Heart right ventricle (tissue), 16 donors: Measurements from ENCODE around the gene CSTF2T. TPM values are rescaled to one million over a fixed set of nuclear protein-coding genes. Genes with fewer than 3 reads are reported as not detected.
A peak's percentile ranks its signal among the peaks of the same experiment; 100 is the strongest.

Source experiments
- ATAC-seq, 8 donors: fragments of 200-7000 bp; cut with Tn5 transposase; one replicate each; pipeline ENCODE4 v1.9.1; 2020; ENCODE audit warnings: mild to moderate bottlenecking in 8 of 8, moderate library complexity in 8 of 8, moderate number of reproducible peaks in 1 of 8
- DNase-seq, 2 donors: peaks; one replicate each; pipeline ENCODE4 v3.0.0-alpha.2; 2020
- H3K27ac ChIP-seq, 10 donors: fragments of 200-600 bp; sonication (generic) in 2 of 10; one replicate each; pipeline versions ENCODE4 v1.5.0 to v1.8.0; 2020 to 2022; ENCODE audit warnings: mild to moderate bottlenecking in 3 of 10
- H3K27me3 ChIP-seq, 7 donors: fragments of 200-600 bp; one replicate each; pipeline ENCODE4 v1.8.0; 2021 to 2022; ENCODE audit warnings: mild to moderate bottlenecking in 2 of 7
- H3K36me3 ChIP-seq, 9 donors: fragments of 200-600 bp; sonication (generic) in 1 of 9; one replicate each; pipeline versions ENCODE4 v1.5.0 to v1.8.0; 2020 to 2022; ENCODE audit warnings: mild to moderate bottlenecking in 2 of 9
- H3K4me1 ChIP-seq, 9 donors: fragments of 200-600 bp; sonication (generic) in 1 of 9; one replicate each; pipeline versions ENCODE4 v1.5.0 to v1.8.0; 2020 to 2022; ENCODE audit warnings: mild to moderate bottlenecking in 4 of 9
- H3K4me3 ChIP-seq, 10 donors: fragments of 200-600 bp; sonication (generic) in 2 of 10; one replicate each; pipeline versions ENCODE4 v1.5.0 to v1.8.0; 2020 to 2022; ENCODE audit warnings: mild to moderate bottlenecking in 7 of 10, moderate library complexity in 2 of 10
- H3K9me3 ChIP-seq, 11 donors: fragments of 200-600 bp in 10 of 11; sonication (generic) in 2 of 11; one replicate each; pipeline versions ENCODE4 v1.5.0 to v1.8.0; 2013 to 2022; ENCODE audit warnings: mild to moderate bottlenecking in 2 of 11, control low read depth in 1 of 11, moderate library complexity in 1 of 11
- WGBS, 2 donors: extraction: QIAGEN DNeasy Blood & Tissue Kit; methylation state at CpG; one replicate each; pipeline ENCODE4 v1.1.7; 2013; ENCODE audit warnings: inconsistent platforms in 1 of 2; 5-methylcytosine and 5-hydroxymethylcytosine counted together
- intact Hi-C, 10 donors: fragments of 100-400 bp; cut with DNase I; formaldehyde crosslinking; loops; one replicate each; pipeline versions ENCODE4 v1.11.1 to v1.14.2; 2022
- polyA plus RNA-seq, 2 donors: library from polyadenylated mRNA; stranded (reverse); fragments of 200-250 nt; gene quantifications; one replicate each; pipeline ENCODE4 v1.2.3, GENCODE V29; 2013
- total RNA-seq, 10 donors: library from RNA; stranded (reverse); fragmentation: NEBNext Ultra II Directional in 3 of 10; extraction: Animal tissue kit (Norgen Biotek cat#: 25700) in 3 of 10; gene quantifications; one replicate each; pipeline versions ENCODE4 v1.2.1 to v1.2.4, GENCODE V29; 2021 to 2023
- TF ChIP-seq, protein P1 (sequence below), 9 donors: fragments of 200-600 bp; sonication (generic) in 2 of 9; IDR thresholded peaks; one replicate each; pipeline versions ENCODE4 v1.5.0 to v1.8.0; 2021 to 2022; ENCODE audit warnings: antibody characterized with exemption in 9 of 9, mild to moderate bottlenecking in 5 of 9, moderate library complexity in 1 of 9
- donor health status: Arrhythmogenic right ventricular cardiomyopathy.
- donor health status: ischemic (EF 13 %, LVEDD 7.1; RV severe dilation, severe dysfunction).
- donor health status: healthy with polysubstance abuse.
- donor health status: DM: no; HTN: yes; CAD: no.
- donor health status: DM: no; HTN: no; CAD: no.
- donor health status: ischemic (EF 25% LVEDD 6.9; RV normal size, moderate dysfunction).
- donor health status: ischemic (EF 25% LVEDD 5.7; RV mildly dilated, moderate dysfunction).
- donor health status: healthy.
- donor health status: DM: yes; HTN: yes; CAD: no.
- donor health status: Ischemic cardiomyopathy.
- donor health status: ischemic (EF 35%, LVEDD 5.7; RV mildly dilated, moderate dysfunction).
- donor health status: nonischemic (EF 11% LVEDD 7.7; RV severe dilation, severe dysfunction).
- donor health status: DM: yes; HTN: yes; CAD: no.
- donor health status: PGD.
- donor health status: ischemic (EF 29% LVEDD 5.4; RV normal size, mild dysfunction).
- donor health status: nonischemic (EF 23%, LVEDD 6.1; RV moderate dilation, normal function).

The CSTF2T gene
- total and polyA plus RNA-seq, 12 donors, result 9.4 to 31.6 (median 22.9) TPM

DNA sequence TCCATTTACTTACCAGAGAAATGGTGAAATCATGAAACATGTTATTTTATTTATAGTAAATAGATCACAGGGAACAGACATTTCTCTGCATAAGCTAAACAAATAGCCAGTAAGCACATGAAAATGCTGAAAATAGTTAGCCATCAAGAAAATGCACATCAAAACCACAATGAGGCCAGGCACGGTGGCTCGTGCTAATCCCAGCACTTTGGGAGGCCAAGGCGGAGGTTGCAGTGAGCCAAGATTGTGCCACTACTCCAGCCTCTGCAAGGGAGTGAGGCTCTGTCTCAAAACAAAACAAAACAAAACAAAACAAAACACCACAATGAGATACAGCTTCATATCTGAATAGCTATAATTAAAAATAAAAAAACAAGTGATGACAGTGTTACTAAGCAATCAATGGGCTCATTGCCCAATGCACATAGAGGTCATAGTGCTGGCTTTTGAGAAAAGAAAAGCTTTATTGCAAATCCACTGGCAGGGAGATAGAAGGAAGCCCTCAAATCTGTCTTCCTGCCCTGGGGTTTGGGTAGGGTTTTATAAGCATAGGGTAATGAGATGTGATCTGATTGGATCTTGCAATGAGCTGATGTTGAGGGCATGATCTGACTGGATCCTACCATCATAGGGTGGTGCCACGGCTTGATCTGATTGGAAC lies 16.2 kb downstream of the CSTF2T start:
- peak overlapping the region in 4 of 10 donors; percentile 26 to 42 (median 38) for H3K27ac ChIP-seq

DNA sequence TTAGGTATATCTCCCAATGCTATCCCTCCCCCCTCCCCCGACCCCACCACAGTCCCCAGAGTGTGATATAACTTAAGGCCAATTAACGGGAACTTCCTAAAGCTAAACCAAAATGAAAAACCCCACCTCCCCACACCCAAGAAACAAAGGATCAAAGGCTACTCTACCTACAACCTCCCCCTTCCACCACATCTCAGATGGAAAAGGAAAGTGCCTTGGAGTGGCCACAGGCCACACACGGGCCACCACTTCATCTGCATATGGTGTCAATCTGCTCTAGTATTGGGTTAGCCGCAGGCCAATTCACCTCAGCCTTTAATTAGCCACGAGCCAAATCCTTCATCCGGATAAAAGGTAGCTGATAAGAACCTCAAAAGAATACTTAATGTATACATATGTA lies 19.6 kb downstream of the CSTF2T start:
- DNase-seq (no peak), ATAC-seq (no peak)
- Histone ChIP-seq H3K4me3 (no peak overlapping the region), H3K9me3 (no peaks in the 10 kb centered on the region), H3K27me3 (no peaks in the 10 kb centered on the region), H3K27ac (no peak overlapping the region), H3K4me1 (peaks cover 0 to 27% (median 12%) of the 10 kb centered on the region in 9 donors), H3K36me3 (no peaks in the 10 kb centered on the region)
- TF ChIP-seq, protein P1, sequence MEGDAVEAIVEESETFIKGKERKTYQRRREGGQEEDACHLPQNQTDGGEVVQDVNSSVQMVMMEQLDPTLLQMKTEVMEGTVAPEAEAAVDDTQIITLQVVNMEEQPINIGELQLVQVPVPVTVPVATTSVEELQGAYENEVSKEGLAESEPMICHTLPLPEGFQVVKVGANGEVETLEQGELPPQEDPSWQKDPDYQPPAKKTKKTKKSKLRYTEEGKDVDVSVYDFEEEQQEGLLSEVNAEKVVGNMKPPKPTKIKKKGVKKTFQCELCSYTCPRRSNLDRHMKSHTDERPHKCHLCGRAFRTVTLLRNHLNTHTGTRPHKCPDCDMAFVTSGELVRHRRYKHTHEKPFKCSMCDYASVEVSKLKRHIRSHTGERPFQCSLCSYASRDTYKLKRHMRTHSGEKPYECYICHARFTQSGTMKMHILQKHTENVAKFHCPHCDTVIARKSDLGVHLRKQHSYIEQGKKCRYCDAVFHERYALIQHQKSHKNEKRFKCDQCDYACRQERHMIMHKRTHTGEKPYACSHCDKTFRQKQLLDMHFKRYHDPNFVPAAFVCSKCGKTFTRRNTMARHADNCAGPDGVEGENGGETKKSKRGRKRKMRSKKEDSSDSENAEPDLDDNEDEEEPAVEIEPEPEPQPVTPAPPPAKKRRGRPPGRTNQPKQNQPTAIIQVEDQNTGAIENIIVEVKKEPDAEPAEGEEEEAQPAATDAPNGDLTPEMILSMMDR (IDR thresholded peaks at IDR 0.05), result no peak
- intact Hi-C loops, result no loop called here
- WGBS, 2 donors, result 84 to 86% methylated on average over 6 of the region's 6 CpGs

More for the DNA sequence above, 16.2 kb downstream of the CSTF2T start:
- ATAC-seq, result peak; percentile 25 to 78 (median 50)
- Histone ChIP-seq H3K9me3 (no peaks in the 10 kb centered on the region), H3K27me3 (no peaks in the 10 kb centered on the region), H3K4me1 (peaks cover 0 to 22% (median 12%) of the 10 kb centered on the region in 9 donors), H3K36me3 (no peaks in the 10 kb centered on the region), H3K4me3 (no peak overlapping the region)
- 52 to 58% methylated on average over 4 of the region's 4 CpGs for WGBS, 2 donors
- TF ChIP-seq, protein P1 (IDR thresholded peaks at IDR 0.05), result no peak
- DNase-seq, result peak in 1 of 2 donors; percentile 26
- intact Hi-C loops, result no loop called here

DNA sequence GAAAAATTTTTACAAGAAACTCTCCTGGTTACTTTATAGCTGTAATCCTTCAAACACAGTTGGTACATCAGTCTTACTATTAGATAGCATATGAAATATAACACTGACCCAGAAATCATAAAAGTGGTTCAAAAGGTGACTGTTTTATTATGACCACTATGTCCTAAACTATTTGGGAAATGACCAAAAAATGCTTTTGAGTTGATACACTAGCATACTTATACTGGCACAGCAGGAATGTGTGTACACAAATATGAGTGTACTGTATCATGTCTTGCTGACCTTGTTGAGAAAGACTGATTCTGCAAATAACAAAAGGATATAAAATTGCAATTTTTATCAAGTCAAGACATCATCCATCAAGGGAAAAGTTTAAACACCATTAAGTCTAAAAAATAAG lies 24.3 kb downstream of the CSTF2T start:
- no peak overlapping the region for H3K4me3 ChIP-seq
- peaks cover 0 to 8% (median 0%) of the 10 kb centered on the region in 9 donors for H3K4me1 ChIP-seq
- H3K9me3 ChIP-seq, result peaks cover 0 to 18% (median 7%) of the 10 kb centered on the region in 11 donors
- ATAC-seq, result no peak
- H3K36me3 ChIP-seq, result no peaks in the 10 kb centered on the region
- no peak overlapping the region for H3K27ac ChIP-seq
- DNase-seq, result no peak
- no peaks in the 10 kb centered on the region for H3K27me3 ChIP-seq
- TF ChIP-seq, protein P1 (IDR thresholded peaks at IDR 0.05), result no peak
- intact Hi-C loops, result no loop called here

DNA sequence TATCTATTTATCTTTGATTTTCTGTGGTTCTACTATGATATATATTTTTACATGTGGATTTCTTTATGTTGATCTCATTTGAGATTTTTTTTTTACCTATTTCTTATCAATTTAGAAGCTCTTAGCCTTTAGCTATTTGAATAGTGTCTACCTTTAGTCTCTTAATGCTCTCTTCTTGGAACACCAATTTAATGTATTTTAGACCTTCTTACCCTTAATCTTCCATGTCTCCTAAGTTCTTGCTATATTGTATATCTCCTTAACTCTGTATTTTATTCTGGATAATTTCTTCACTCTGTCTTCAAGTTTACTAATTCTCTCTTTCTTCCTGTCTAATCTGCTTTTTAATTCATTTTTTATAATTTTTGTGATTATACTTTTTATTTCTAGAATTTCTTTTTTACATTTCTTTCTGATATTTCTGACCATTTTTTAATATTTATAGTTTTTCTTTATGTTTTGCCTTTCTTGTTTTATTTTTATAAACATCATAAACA lies 27.3 kb downstream of the CSTF2T start:
- no peaks in the 10 kb centered on the region for H3K27me3 ChIP-seq
- H3K4me3 ChIP-seq, result no peak overlapping the region
- TF ChIP-seq, protein P1 (IDR thresholded peaks at IDR 0.05), result no peak
- ATAC-seq (no peak), DNase-seq (no peak)
- intact Hi-C loops, result no loop called here
- H3K36me3 ChIP-seq, result no peaks in the 10 kb centered on the region
- no peak overlapping the region for H3K27ac ChIP-seq
- peaks cover 0 to 14% (median 7%) of the 10 kb centered on the region in 9 donors for H3K4me1 ChIP-seq
- peaks cover 0 to 18% (median 7%) of the 10 kb centered on the region in 11 donors for H3K9me3 ChIP-seq
